ENCODE results near the gene KCNQ1.
"Not testable (repeated sequence)": the region's sequence is repeated elsewhere in the genome, so short reads cannot be mapped to it uniquely, and the experiment has no call there.

The KCNQ1 gene

DNA sequence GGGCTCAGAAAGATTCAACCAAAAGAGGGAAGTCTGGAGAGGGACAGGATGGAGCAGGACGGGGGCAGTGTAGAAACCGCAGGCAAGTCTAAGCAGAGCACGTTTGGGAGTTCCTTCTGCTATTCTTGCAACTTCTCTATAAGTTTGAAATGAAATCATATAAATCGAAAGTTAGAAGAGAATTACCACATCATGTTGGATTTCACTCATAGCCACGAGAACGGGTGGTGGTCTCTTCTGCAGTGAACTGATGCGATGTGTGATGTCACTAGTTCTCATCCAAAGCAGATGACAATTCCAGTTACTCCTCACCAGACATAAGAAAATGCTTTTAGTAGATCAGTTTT is 36.0 kb downstream of the KCNQ1 start:
- no peak for TF ChIP-seq GATA1 (IDR thresholded peaks at IDR 0.05; ENCODE audit: low read depth, low read length)
- no peak for TF ChIP-seq POLR2A (IDR thresholded peaks at IDR 0.05; ENCODE audit: low read length)
- no peak for DNase-seq

DNA sequence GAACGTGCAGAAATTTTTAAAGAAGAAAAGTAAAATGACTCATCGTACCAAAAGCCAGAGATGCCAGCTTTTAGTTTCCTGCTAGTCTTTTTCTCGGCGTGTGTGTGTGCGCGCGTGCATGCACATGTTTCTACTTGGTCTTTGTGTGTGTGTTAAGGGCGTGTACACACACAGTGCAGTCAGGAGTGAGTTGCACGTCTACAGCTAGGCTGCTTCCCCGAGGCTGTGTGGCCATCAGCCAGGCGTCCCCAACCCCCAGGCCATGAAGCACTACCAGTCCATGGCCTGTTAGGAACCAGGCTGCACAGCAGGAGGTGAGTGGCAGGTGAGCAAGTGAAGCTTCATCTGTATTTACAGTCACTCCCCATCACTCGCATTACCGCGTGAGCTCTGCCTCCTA is 36.4 kb downstream of the KCNQ1 start:
- TF ChIP-seq POLR2A (IDR thresholded peaks at IDR 0.05; ENCODE audit: low read length): no peak
- TF ChIP-seq GATA1 (IDR thresholded peaks at IDR 0.05; ENCODE audit: low read depth, low read length): no peak
- no peak for DNase-seq

- DNase-seq: no peak
- no peak for TF ChIP-seq POLR2A (IDR thresholded peaks at IDR 0.05; ENCODE audit: low read length)
- TF ChIP-seq GATA1 (IDR thresholded peaks at IDR 0.05; ENCODE audit: low read depth, low read length): no peak
These were observed 37.4 kb downstream of the KCNQ1 start for GRCh38 chr11:2482204-2482603.

- TF ChIP-seq GATA1 (IDR thresholded peaks at IDR 0.05; ENCODE audit: low read depth, low read length) (no peak), POLR2A (IDR thresholded peaks at IDR 0.05; ENCODE audit: low read length) (no peak)
- DNase-seq: no peak
These were observed 37.9 kb downstream of the KCNQ1 start for GRCh38 chr11:2482745-2483144.

- no peak for DNase-seq
- no peak for TF ChIP-seq GATA1 (IDR thresholded peaks at IDR 0.05; ENCODE audit: low read depth, low read length)
- TF ChIP-seq POLR2A (IDR thresholded peaks at IDR 0.05; ENCODE audit: low read length): no peak
These were observed 38.6 kb downstream of the KCNQ1 start for GRCh38 chr11:2483426-2483825.

DNA sequence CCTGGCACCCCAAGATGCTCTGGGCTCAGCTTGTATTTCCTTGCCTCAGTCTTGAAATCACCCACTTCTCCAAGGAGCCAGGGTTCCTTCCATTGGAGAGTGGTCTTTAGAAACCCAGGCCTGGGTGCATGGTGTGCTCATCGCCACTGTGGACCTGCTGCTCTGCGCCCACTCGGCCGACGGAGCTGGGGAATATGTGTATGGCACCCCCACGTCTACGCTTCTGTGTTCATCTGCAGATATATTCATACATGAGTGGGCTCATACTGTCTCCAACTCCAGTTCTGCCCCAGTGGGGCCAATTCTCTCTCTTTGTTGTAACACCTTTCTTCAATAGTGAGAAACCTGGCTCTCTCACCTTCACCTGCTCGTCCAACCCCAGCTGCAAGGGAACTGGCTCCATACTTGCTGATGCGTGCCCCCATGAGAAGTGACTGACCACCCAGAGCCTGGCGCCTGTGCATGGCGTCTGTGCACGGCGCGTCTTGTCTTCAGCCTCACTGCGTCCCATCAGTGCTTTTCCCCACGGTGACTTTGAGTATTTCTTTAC is 39.8 kb downstream of the KCNQ1 start:
- TF ChIP-seq POLR2A (IDR thresholded peaks at IDR 0.05; ENCODE audit: low read length): no peak
- TF ChIP-seq GATA1 (IDR thresholded peaks at IDR 0.05; ENCODE audit: low read depth, low read length): no peak
- no peak for DNase-seq

DNA sequence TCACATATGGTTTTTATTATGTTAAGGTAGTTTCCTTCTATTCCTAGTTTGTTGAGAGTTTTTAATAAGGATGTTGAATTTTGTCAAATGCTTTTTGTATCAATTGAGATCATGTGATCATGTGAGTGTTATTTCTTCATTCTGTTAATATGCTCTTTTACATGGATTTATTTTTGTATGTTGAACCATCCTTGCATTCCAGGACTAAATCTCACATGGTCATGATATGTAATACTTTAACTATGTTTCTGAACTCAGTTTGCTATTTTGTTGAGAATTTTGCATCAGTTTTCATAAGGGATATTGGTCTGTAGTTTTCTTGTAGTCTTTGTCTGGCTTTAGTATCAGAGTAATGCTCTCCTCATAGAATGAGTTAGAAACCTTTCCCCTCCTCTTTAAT is 43.2 kb downstream of the KCNQ1 start:
- DNase-seq: no peak
- TF ChIP-seq GATA1 (IDR thresholded peaks at IDR 0.05; ENCODE audit: low read depth, low read length) (no peak), POLR2A (IDR thresholded peaks at IDR 0.05; ENCODE audit: low read length) (no peak)

DNA sequence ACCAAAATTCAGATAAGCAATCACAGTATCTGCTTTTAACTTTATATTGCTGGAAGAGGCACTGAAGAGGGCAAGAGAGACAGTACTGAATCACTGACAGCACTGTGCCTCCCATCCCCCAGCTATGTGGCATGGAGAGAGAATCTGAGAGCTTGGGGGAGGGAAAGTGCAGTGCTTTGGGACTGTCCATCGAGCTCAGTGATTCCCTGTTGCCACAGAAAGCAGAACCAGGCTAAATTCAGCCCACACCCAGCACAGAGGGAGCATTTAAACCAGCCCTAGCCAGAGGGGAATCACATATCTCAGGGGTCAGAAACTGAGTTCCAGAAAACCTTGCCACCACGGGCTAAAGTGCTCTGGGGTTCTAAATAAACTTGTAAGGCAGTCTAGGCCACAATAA is 44.3 kb downstream of the KCNQ1 start:
- DNase-seq: no peak

GRCh38 chr11:2497951-2498350 is 53.1 kb downstream of the KCNQ1 start:
- DNase-seq: not testable (repeated sequence)

More for the DNA sequence above, 44.3 kb downstream of the KCNQ1 start:
- TF ChIP-seq GATA1 (IDR thresholded peaks at IDR 0.05; ENCODE audit: low read depth, low read length): no peak
- TF ChIP-seq POLR2A (IDR thresholded peaks at IDR 0.05; ENCODE audit: low read length): no peak

GRCh38 chr11:2498750-2499149 is 53.9 kb downstream of the KCNQ1 start:
- TF ChIP-seq POLR2A (IDR thresholded peaks at IDR 0.05; ENCODE audit: low read length) (no peak), GATA1 (IDR thresholded peaks at IDR 0.05; ENCODE audit: low read depth, low read length) (no peak)
- DNase-seq: no peak

- DNase-seq: no peak
- TF ChIP-seq POLR2A (IDR thresholded peaks at IDR 0.05; ENCODE audit: low read length): no peak
- TF ChIP-seq GATA1 (IDR thresholded peaks at IDR 0.05; ENCODE audit: low read depth, low read length): no peak
These were observed 62.5 kb downstream of the KCNQ1 start for GRCh38 chr11:2507212-2507901.

GRCh38 chr11:2507945-2508749 is 63.3 kb downstream of the KCNQ1 start:
- DNase-seq: no peak
- TF ChIP-seq GATA1 (IDR thresholded peaks at IDR 0.05; ENCODE audit: low read depth, low read length) (no peak), POLR2A (IDR thresholded peaks at IDR 0.05; ENCODE audit: low read length) (no peak)

DNA sequence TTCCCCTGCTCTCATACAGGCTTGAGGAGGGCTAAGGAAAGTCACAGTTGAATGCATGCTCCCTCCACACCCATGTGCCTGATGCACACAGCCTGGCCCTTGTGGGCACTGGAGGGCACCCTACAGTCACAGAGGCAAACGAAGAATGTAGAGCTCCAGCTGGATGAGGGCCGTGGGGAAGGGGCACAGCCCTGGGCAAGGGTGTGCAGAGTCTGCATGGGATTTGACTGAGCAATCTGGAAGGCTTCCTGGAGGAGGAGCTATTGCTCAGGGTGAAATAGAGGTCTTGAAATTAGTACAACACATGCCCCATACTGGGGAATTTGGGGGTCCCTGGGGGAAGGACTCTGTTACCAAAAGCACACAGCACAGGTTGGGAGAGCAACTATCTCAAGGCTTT is 64.0 kb downstream of the KCNQ1 start:
- DNase-seq: no peak
- no peak for TF ChIP-seq GATA1 (IDR thresholded peaks at IDR 0.05; ENCODE audit: low read depth, low read length)
- no peak for TF ChIP-seq POLR2A (IDR thresholded peaks at IDR 0.05; ENCODE audit: low read length)

DNA sequence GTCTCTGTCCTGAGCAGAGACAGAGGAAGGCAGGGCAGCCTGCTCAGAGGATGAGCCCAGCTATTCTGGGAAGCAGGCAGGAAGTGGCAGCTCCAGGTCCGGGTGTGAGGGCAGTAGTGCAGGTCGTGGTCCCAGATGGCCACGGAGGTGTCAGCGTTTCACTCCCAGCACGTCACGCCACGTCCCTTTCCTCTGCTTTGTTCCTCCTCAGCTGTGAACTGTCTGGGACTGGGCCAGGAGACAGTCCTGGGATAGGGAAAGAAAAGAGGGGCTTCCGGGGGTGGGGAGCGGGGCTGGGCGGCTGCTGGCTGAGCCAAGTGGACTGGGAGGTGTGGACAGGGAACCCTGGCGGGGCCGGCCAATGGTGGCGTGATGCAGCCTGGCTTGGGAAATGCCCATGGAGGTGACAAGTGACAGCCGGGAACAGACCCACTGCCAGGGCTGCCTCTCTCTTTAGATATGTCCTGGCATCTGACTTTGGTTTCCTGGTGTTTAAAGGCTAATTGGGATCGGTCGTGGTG is 64.7 kb downstream of the KCNQ1 start:
- DNase-seq: no peak
- no peak for TF ChIP-seq POLR2A (IDR thresholded peaks at IDR 0.05; ENCODE audit: low read length)
- TF ChIP-seq GATA1 (IDR thresholded peaks at IDR 0.05; ENCODE audit: low read depth, low read length): no peak
